ENCODE results near the gene RETREG3.
"Not testable (repeated sequence)": the region's sequence is repeated elsewhere in the genome, so short reads cannot be mapped to it uniquely, and the experiment has no call there.

GRCh38 chr17:42545755-42546505, 63.2 kb downstream of the RETREG3 start:
- TF ChIP-seq CTCF (IDR thresholded peaks at IDR 0.05; ENCODE audit: poor library complexity); EZH2 (IDR thresholded peaks at IDR 0.05; ENCODE audit: borderline replicate concordance): not testable (repeated sequence)

Data from hepatocyte (in vitro differentiated cells).